ENCODE results near the gene TMIE. TPM values are rescaled to one million over a fixed set of nuclear protein-coding genes. Genes with fewer than 3 reads are reported as not detected.

Gene TMIE
- total and polyA plus RNA-seq, 10 of the 15 experiments (the other 5 are each of a cell fraction or from before 2014, with no cell fraction given), result not detected

DNA sequence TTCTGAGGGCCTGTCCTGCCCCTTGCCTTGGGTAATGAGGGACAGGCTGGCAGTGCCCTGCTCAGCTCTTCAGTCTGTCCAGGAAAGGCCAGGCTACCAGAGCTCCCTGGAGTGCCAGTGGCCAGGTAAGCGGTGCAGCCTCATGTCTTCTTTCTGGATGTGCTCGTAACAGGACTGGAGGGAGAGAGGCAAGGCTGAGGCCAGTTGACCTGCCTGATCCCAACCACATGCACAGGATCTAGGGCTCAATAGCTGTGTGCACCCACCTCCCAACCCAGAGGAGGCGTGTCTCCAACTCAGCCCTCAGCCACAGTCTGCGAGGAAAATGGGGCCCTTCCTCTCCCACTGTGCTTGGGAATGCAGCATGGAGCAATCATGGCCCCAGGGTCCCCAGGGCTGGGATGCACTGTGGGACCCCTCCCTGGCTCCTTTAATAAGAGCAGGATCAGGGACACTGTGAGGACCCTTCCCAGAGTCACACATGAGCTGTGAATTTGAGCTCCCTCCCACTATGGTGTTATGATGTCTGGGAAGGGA is 30.2 kb upstream of the TMIE start (continued):
- TF ChIP-seq, protein P1, sequence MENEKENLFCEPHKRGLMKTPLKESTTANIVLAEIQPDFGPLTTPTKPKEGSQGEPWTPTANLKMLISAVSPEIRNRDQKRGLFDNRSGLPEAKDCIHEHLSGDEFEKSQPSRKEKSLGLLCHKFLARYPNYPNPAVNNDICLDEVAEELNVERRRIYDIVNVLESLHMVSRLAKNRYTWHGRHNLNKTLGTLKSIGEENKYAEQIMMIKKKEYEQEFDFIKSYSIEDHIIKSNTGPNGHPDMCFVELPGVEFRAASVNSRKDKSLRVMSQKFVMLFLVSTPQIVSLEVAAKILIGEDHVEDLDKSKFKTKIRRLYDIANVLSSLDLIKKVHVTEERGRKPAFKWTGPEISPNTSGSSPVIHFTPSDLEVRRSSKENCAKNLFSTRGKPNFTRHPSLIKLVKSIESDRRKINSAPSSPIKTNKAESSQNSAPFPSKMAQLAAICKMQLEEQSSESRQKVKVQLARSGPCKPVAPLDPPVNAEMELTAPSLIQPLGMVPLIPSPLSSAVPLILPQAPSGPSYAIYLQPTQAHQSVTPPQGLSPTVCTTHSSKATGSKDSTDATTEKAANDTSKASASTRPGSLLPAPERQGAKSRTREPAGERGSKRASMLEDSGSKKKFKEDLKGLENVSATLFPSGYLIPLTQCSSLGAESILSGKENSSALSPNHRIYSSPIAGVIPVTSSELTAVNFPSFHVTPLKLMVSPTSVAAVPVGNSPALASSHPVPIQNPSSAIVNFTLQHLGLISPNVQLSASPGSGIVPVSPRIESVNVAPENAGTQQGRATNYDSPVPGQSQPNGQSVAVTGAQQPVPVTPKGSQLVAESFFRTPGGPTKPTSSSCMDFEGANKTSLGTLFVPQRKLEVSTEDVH (IDR thresholded peaks at IDR 0.05; ENCODE audit: low read depth, partially characterized antibody), result no peak
- no peak for TF ChIP-seq NR2F1 (conservative IDR thresholded peaks at IDR 0.05)
- TF ChIP-seq, protein P2, sequence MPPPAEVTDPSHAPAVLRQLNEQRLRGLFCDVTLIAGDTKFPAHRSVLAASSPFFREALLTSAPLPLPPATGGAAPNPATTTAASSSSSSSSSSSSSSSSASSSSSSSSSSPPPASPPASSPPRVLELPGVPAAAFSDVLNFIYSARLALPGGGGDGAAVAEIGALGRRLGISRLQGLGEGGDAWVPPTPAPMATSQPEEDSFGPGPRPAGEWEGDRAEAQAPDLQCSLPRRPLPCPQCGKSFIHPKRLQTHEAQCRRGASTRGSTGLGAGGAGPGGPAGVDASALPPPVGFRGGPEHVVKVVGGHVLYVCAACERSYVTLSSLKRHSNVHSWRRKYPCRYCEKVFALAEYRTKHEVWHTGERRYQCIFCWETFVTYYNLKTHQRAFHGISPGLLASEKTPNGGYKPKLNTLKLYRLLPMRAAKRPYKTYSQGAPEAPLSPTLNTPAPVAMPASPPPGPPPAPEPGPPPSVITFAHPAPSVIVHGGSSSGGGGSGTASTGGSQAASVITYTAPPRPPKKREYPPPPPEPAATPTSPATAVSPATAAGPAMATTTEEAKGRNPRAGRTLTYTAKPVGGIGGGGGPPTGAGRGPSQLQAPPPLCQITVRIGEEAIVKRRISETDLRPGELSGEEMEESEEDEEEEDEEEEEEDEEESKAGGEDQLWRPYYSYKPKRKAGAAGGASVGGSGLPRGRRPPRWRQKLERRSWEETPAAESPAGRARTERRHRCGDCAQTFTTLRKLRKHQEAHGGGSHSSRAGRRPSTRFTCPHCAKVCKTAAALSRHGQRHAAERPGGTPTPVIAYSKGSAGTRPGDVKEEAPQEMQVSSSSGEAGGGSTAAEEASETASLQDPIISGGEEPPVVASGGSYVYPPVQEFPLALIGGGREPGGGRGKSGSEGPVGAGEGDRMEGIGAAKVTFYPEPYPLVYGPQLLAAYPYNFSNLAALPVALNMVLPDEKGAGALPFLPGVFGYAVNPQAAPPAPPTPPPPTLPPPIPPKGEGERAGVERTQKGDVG (CRISPR knock-in tag; IDR thresholded peaks at IDR 0.05), result no peak
- no peak for TF ChIP-seq POLR2A (IDR thresholded peaks at IDR 0.05; ENCODE audit: low read depth, low read length)
- TF ChIP-seq, protein P3, sequence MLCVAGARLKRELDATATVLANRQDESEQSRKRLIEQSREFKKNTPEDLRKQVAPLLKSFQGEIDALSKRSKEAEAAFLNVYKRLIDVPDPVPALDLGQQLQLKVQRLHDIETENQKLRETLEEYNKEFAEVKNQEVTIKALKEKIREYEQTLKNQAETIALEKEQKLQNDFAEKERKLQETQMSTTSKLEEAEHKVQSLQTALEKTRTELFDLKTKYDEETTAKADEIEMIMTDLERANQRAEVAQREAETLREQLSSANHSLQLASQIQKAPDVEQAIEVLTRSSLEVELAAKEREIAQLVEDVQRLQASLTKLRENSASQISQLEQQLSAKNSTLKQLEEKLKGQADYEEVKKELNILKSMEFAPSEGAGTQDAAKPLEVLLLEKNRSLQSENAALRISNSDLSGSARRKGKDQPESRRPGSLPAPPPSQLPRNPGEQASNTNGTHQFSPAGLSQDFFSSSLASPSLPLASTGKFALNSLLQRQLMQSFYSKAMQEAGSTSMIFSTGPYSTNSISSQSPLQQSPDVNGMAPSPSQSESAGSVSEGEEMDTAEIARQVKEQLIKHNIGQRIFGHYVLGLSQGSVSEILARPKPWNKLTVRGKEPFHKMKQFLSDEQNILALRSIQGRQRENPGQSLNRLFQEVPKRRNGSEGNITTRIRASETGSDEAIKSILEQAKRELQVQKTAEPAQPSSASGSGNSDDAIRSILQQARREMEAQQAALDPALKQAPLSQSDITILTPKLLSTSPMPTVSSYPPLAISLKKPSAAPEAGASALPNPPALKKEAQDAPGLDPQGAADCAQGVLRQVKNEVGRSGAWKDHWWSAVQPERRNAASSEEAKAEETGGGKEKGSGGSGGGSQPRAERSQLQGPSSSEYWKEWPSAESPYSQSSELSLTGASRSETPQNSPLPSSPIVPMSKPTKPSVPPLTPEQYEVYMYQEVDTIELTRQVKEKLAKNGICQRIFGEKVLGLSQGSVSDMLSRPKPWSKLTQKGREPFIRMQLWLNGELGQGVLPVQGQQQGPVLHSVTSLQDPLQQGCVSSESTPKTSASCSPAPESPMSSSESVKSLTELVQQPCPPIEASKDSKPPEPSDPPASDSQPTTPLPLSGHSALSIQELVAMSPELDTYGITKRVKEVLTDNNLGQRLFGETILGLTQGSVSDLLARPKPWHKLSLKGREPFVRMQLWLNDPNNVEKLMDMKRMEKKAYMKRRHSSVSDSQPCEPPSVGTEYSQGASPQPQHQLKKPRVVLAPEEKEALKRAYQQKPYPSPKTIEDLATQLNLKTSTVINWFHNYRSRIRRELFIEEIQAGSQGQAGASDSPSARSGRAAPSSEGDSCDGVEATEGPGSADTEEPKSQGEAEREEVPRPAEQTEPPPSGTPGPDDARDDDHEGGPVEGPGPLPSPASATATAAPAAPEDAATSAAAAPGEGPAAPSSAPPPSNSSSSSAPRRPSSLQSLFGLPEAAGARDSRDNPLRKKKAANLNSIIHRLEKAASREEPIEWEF (IDR thresholded peaks at IDR 0.05; ENCODE audit: insufficient replicate concordance, low read depth, low read length), result no peak

All from GM12878 (cell line).